OCI-LY1 (cell line): ENCODE data around the gene SDK1.

ENCODE experiments used
- CTCF ChIP-seq: fragments of 200-600 bp; sonication (generic), shearing (Covaris generic); IDR thresholded peaks from 2 replicates; pipeline ENCODE4 v1.5.1; 2017; ENCODE audit warnings: mild to moderate bottlenecking, antibody characterized with exemption, low read length, moderate library complexity, mixed read lengths
- EZH2 ChIP-seq: fragments of 200-600 bp; sonication (generic), shearing (Covaris generic); IDR thresholded peaks from 2 replicates; pipeline ENCODE4 v1.8.0; 2017; ENCODE audit warnings: borderline replicate concordance, mixed run types, mild to moderate bottlenecking, antibody characterized with exemption, low read length, moderate library complexity, mixed read lengths

DNA sequence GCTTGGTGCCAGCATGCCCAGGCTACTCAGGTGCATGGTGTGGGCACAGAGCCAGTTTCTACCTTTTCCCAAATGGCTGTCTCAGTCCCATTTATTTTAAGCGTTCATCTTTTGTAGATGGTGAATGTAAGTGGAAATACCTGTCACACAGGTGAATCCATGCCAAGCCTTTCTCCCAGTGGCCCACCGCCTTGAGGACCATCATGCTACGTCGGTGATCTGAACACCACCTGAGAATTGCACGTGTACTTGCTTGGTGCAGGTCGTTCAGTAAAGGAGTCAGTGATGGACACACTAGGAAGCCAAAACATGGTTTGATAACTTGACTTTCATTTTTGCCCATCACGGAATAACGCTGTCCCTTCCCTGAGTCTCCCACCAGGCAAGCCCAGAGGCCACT is 714.3 kb downstream of the SDK1 start:
- TF ChIP-seq CTCF = no peak
- TF ChIP-seq EZH2 = no peak
